Right lobe of liver (tissue), 6 donors: Measurements from ENCODE around the gene CMTM7. TPM values are rescaled to one million over a fixed set of nuclear protein-coding genes. Genes with fewer than 3 reads are reported as not detected.

Experiments used
- ATAC-seq, 4 donors: fragments of 200-7000 bp; cut with Tn5 transposase; one replicate each; pipeline ENCODE4 v1.9.1; 2020; ENCODE audit warnings: mild to moderate bottlenecking in 4 of 4, moderate library complexity in 4 of 4
- DNase-seq, 3 donors: peaks; one replicate each; pipeline ENCODE4 v3.0.0-alpha.2; 2020
- H3K27ac ChIP-seq, 3 donors: fragments of 200-600 bp; one replicate each; pipeline ENCODE4 v1.8.0; 2022
- H3K27me3 ChIP-seq, 2 donors: fragments of 200-600 bp; one replicate each; pipeline ENCODE4 v1.8.0; 2022
- H3K36me3 ChIP-seq, 4 donors: fragments of 200-600 bp; sonication (generic) in 1 of 4; one replicate each; pipeline versions ENCODE4 v1.5.1 to v1.8.0; 2017 to 2022; ENCODE audit warnings: control low read depth in 1 of 4
- H3K4me1 ChIP-seq, 4 donors: fragments of 200-600 bp; sonication (generic) in 1 of 4; one replicate each; pipeline versions ENCODE4 v1.5.1 to v1.8.0; 2017 to 2022; ENCODE audit warnings: control low read depth in 1 of 4
- H3K4me3 ChIP-seq, 3 donors: fragments of 200-600 bp; one replicate each; pipeline ENCODE4 v1.8.0; 2022
- H3K9me3 ChIP-seq, 4 donors: fragments of 200-600 bp; sonication (generic) in 1 of 4; one replicate each; pipeline versions ENCODE4 v1.5.1 to v1.8.0; 2017 to 2022; ENCODE audit warnings: control low read depth in 1 of 4
- POLR2A ChIP-seq: fragments of 450-650 bp; IDR thresholded peaks from one replicate; pipeline ENCODE4 v1.6.1; 2017; ENCODE audit warnings: antibody characterized with exemption, mild to moderate bottlenecking
- WGBS: methylation state at CpG from one replicate; pipeline ENCODE4 v1.1.6; 2018; ENCODE audit warnings: low coverage, low lambda C conversion rate; ENCODE audit not compliant: insufficient coverage; ENCODE audit errors: missing lambda C conversion rate; 5-methylcytosine and 5-hydroxymethylcytosine counted together
- intact Hi-C, 2 donors: fragments of 100-400 bp; cut with DNase I; formaldehyde crosslinking; loops; one replicate each; pipeline versions ENCODE4 v1.11.2 to v1.14.1; 2022
- total RNA-seq, 6 experiments: library from RNA; depleted of rRNA in 2 of 6; stranded (reverse); fragments of >200 nt in 2 of 6; fragmentation: NEBNext Ultra II Directional in 3 of 6; extraction: Animal tissue kit (Norgen Biotek cat#: 25700) in 3 of 6; gene quantifications; one replicate each; pipeline versions ENCODE4 v1.1.0 to v1.2.4, GENCODE V29; 2016 to 2023
- TF ChIP-seq, protein P1 (sequence below), 4 donors: fragments of 200-600 bp in 3 of 4; fragments of 450-650 bp in 1 of 4; IDR thresholded peaks; one replicate each; pipeline versions ENCODE4 v1.5.1 to v1.8.0; 2016 to 2022; ENCODE audit warnings: antibody characterized with exemption in 4 of 4, mild to moderate bottlenecking in 2 of 4
- donor health status: DM: no; HTN: yes; CAD: no.
- donor health status: DM: no; HTN: no; CAD: no.
- donor health status: DM: no; HTN: no; CAD: no.
- donor health status: DM: no; HTN: yes; CAD: no.
- donor health status: DM: no; HTN: yes; CAD: no.

CMTM7 gene
- total RNA-seq, 6 experiments from 2014 or later = 2.7 to 9.8 (median 5.0) TPM

DNA sequence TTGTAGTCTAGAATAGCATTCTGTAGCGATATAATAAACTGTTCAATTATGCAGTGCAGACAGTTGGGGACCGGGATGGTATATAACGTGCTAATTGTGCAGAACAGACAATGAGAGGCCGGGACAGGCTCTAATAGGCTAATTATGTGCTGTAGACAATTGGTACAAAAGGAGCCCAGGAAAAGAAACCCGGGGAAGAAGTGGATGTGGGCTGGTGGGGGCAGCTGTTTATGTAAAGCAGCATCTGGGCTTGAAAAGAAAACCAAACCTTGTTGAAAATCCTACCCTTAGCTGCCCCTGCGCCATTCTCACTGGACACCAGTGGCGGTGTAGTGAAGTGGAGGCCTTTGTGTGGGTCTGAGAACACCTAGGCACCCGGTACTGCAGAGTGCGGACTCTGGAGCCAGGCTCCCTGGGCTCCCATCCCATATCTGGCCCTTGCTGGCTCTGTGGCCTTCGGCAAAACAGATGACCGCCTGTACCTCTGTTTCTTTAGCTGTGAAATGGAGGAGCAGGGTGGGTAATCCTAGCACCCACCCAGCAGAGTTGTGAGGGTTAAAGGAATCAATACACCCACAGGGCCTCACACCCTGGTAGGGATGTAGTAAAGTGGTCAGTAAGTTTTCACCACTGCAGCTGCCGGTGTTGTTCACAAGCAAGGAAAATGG, 59.5 kb downstream of the CMTM7 start:
- no peaks in the 10 kb centered on the region for H3K27me3 ChIP-seq
- no peaks in the 10 kb centered on the region for H3K36me3 ChIP-seq
- intact Hi-C loops = no loop called here
- ATAC-seq = no peak
- WGBS = 99% methylated on average over 7 of the region's 12 CpGs
- DNase-seq = no peak
- H3K9me3 ChIP-seq = no peaks in the 10 kb centered on the region
- TF ChIP-seq POLR2A = no peak
- TF ChIP-seq, protein P1, sequence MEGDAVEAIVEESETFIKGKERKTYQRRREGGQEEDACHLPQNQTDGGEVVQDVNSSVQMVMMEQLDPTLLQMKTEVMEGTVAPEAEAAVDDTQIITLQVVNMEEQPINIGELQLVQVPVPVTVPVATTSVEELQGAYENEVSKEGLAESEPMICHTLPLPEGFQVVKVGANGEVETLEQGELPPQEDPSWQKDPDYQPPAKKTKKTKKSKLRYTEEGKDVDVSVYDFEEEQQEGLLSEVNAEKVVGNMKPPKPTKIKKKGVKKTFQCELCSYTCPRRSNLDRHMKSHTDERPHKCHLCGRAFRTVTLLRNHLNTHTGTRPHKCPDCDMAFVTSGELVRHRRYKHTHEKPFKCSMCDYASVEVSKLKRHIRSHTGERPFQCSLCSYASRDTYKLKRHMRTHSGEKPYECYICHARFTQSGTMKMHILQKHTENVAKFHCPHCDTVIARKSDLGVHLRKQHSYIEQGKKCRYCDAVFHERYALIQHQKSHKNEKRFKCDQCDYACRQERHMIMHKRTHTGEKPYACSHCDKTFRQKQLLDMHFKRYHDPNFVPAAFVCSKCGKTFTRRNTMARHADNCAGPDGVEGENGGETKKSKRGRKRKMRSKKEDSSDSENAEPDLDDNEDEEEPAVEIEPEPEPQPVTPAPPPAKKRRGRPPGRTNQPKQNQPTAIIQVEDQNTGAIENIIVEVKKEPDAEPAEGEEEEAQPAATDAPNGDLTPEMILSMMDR (IDR thresholded peaks at IDR 0.05) = no peak
- no peak overlapping the region for H3K4me3 ChIP-seq
- H3K27ac ChIP-seq = no peak overlapping the region
- H3K4me1 ChIP-seq = peaks cover 0 to 22% (median 3%) of the 10 kb centered on the region in 4 donors

DNA sequence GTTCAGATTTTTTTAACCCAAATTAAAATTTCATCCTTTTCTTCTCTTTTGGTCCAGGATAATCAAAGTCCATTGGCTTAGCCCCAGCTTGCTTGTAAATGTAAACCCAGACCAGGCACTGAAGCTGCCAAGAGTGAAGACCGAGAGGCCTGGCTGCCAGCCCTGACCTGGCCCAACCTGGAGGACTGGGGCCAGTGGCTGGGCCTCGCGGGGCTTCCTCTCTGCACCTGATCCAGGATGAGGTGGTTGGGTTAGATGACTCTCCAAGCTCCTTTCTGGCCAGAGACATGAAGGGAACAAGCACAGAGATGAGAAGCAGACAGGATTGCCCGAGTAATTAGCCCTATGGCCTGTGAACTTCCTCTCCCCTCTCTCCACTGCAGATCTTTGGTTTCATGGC, 60.4 kb downstream of the CMTM7 start:
- WGBS = 55% methylated on average over 1 of the region's 4 CpGs
- H3K4me1 ChIP-seq = peaks cover 0 to 22% (median 3%) of the 10 kb centered on the region in 4 donors
- peak; percentile 76 to 91 (median 84) for ATAC-seq
- DNase-seq = peak; percentile 62 to 85 (median 79)
- intact Hi-C loops = no loop called here
- H3K4me3 ChIP-seq = no peak overlapping the region
- H3K9me3 ChIP-seq = no peaks in the 10 kb centered on the region
- H3K27me3 ChIP-seq = no peaks in the 10 kb centered on the region
- H3K36me3 ChIP-seq = no peaks in the 10 kb centered on the region
- H3K27ac ChIP-seq = no peak overlapping the region
- TF ChIP-seq, protein P1 (IDR thresholded peaks at IDR 0.05) = no peak
- TF ChIP-seq POLR2A = no peak

DNA sequence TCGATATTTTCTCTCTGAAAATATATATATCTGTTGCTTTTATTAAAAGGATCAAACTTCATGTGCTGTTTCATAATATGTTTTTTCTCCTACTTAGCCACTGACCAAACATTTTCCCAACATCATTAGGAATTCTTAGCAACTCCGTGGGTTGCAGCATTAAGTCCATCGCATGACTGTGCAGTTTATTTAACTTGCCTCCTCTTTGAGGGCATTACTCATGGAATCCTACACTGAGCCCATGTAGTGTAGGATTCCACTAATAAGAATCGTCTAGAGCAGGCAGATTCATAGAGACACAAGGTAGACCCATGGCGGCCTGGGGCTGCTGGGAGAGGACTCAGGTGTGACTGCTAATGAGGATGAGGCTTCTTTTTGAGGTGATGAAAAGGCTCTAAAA, 61.7 kb downstream of the CMTM7 start:
- no peak for DNase-seq
- Histone ChIP-seq H3K9me3 (no peaks in the 10 kb centered on the region), H3K36me3 (no peaks in the 10 kb centered on the region), H3K4me1 (peaks cover 0 to 22% (median 3%) of the 10 kb centered on the region in 4 donors), H3K4me3 (no peak overlapping the region), H3K27me3 (no peaks in the 10 kb centered on the region), H3K27ac (no peak overlapping the region)
- ATAC-seq = no peak
- TF ChIP-seq, protein P1 (IDR thresholded peaks at IDR 0.05) = no peak
- TF ChIP-seq POLR2A = no peak
- intact Hi-C loops = no loop called here
- WGBS = 75% methylated on average over 5 of the region's 5 CpGs

DNA sequence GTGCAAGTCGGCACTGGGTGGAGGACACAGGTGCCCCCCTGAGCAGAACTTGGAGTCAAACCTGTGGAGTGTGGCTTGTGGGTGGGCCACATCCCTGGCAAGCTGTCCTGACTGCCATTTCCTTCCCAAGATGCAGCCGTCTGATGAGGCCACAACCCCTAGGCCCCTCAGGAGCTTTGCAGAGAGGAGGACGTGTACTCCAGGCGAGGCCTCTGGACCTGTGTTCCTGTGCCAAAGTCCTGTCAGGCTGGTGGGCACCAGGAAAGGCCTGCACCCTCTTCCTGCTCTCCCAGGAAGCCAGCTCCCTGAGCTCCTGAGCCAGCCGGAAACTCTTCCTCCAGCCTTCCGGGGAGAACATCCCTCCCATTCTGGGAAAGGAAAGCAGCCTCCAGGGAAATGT, 62.5 kb downstream of the CMTM7 start:
- no peak for ATAC-seq
- Histone ChIP-seq H3K4me3 (no peak overlapping the region), H3K27ac (no peak overlapping the region), H3K9me3 (no peaks in the 10 kb centered on the region), H3K4me1 (peaks cover 0 to 22% (median 3%) of the 10 kb centered on the region in 4 donors), H3K36me3 (no peaks in the 10 kb centered on the region), H3K27me3 (no peaks in the 10 kb centered on the region)
- WGBS = no CpG with 5 or more reads among the region's 6 CpGs
- intact Hi-C loops = no loop called here
- no peak for TF ChIP-seq POLR2A
- TF ChIP-seq, protein P1 (IDR thresholded peaks at IDR 0.05) = no peak
- DNase-seq = no peak
